ENCODE data around the gene B3GALT5. TPM values are rescaled to one million over a fixed set of nuclear protein-coding genes. Genes with fewer than 3 reads are reported as not detected.
"Not testable (repeated sequence)": the region's sequence is repeated elsewhere in the genome, so short reads cannot be mapped to it uniquely, and the experiment has no call there.

The B3GALT5 gene, protein sequence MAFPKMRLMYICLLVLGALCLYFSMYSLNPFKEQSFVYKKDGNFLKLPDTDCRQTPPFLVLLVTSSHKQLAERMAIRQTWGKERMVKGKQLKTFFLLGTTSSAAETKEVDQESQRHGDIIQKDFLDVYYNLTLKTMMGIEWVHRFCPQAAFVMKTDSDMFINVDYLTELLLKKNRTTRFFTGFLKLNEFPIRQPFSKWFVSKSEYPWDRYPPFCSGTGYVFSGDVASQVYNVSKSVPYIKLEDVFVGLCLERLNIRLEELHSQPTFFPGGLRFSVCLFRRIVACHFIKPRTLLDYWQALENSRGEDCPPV
- polyA plus RNA-seq (2013, experiment 1 of 2; ENCODE audit: insufficient read length) = 0.87 TPM
- 0.77 TPM for polyA plus RNA-seq (2013, experiment 2 of 2; ENCODE audit: insufficient read length)

DNA sequence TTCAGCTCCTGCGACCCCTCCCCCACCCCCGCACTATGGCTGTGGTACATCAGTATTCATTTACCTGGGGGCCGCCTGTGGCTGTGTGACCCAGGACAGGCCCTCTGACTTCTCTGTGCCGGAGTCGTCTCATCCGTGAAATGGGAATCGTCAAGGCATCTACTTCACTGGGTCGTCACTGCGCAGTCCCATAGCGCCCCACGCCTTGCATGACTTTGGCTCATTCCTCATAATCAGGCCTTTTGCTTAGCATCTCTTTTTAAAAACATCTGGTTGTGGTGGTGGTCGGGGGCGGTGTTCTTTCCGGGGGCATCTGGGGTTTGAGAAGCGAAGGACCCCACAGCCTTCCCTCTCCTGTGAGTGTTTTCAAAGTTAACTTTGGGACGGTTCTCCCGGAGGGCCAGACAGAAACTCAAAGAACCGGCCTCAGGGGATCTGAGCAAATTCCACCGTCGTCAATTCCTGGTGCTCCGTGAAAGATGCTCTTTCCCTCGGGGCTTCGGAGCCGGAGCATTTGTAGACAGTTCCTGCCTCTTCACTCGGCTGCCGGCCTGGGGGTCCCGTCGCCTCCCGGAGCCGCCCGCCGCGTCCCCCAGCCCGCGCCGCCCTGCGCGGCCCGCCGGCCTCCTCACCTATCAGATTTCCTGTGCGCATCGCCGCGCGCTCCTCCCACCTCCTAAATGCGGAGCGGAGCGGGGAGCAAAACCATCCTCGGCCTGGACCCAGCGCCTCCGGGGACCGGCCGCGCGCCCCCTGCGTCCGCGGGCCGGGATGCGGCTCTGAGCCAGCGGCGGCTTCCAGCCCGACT lies at the start of gene B3GALT5:
TSS of gene B3GALT5 (plus strand) at position 708 of the 808 bp plus-strand sequence. CDS start 47,620 bp downstream, outside the sequence.
- peak; percentile 65 for DNase-seq

DNA sequence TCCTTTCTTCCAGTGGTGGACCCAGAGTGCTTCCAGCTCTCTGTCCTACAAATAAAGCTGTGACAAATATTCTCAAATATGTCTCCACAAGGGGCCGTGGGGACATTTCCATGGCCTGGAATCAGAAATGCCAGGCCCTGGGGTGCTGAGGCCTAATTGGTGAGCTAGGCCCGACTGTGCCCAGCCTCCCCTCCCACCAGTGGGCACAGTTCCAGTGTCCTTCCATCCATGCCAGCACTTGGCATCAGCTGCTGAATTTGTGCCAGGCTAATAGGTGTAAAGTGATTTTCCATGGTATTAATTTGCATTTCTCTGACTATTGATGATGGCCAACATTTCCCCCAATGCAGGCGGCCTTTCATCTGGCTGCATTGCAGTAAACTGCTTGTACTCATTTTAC lies 48.5 kb upstream of the B3GALT5 start:
- no peak for DNase-seq

DNA sequence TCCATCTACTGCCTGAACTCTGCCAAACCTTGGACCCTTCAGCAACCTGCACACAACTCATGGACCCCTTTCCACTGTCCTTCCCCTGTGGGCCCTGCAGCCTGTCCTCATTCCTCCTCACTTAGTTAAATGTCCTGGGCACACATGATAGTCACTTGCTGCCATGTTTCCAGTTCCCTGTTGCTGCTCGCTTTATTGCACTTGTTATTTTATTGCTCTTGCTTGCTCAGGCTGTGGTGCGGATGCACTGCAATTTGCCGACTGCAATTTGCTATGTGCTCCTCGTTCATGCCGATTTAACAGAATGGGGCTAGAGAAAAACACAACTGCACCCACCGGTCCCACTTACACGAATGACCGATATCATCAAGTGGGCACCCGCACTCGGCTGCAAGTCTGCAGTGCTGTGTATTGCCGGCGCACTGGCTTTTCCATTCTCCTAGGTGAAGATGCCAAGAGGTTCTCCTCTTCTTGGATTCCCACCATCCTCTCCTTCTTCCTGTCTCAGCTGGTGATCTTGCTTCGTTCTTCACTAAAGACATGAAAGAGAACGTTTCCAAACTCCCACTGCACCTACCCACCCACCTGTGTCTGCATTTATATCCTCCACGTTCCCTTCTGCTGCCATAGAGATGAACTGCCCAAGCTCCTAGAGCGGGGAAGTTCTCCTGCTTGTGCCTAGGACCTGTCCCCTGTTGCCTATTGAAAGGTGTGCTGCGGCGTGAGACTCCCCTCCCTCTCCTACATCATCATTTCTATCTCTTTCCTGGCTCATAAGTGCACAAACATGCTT lies 45.4 kb upstream of the B3GALT5 start:
- DNase-seq = no peak

DNA sequence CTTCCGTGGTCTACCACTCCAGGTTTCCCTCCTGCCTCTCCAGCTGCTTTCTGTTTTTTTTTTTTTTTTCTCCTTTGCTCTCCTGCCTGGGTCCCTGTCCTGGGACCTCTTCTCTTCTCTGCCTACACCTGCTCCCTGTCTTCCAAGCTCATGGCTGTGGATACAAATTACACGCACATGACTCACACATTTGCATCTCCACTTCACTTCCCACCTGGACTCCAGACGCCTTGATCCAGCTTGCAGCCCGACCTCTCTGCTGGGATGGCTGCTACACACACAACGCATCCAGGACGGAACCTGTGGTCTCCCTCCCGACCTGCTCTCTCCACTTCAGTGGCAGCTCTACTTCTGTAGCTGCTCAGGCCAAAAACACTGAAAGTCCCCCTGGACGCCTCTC lies 44.4 kb upstream of the B3GALT5 start:
- DNase-seq = no peak

DNA sequence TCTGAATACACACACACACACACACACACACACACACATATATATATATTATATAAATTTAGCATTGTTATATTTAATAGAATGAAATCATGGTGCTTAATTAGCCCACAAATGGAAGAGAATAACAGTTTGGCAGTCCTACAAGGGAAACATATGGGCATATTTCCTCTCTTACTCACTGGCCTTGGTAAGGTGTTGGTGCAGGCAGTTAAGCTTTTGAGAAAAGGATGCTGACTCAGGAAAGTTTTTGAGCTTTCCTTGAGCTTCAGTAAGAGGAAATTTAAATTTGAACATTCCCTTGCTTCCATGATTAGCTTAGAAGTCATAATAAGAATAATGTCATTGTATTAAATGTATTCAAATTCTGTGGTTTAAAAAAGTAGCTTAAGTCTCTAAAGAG lies 37.0 kb upstream of the B3GALT5 start:
- DNase-seq = peak; percentile 58

DNA sequence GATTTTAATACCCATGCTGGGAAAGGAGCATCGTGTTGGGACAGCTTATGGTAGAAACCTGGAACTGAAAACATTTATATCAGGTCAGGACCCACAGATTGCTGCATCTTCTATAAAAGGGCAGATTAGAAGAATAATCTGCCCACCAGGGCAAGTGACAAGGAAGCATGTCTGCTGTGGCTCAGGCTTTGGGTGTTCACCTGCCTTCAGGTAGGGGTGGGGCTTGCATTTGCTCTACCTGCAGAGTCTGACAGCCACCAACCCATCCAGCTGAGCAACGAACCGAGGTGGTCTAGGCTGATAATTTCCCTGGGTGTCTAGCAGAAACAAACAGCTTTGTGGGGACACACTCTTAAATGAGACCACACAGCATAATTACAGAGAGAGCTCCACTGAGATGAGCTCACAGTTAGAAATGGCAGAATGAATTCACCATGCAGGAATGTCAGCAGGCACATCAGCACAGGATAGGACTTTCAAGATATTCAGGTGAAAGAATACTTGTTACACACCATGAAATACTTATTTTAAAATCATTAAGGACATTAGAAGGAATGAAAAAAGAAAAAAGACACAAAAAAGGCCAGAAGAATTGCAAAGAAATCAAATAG lies 36.1 kb upstream of the B3GALT5 start:
- no peak for DNase-seq

DNA sequence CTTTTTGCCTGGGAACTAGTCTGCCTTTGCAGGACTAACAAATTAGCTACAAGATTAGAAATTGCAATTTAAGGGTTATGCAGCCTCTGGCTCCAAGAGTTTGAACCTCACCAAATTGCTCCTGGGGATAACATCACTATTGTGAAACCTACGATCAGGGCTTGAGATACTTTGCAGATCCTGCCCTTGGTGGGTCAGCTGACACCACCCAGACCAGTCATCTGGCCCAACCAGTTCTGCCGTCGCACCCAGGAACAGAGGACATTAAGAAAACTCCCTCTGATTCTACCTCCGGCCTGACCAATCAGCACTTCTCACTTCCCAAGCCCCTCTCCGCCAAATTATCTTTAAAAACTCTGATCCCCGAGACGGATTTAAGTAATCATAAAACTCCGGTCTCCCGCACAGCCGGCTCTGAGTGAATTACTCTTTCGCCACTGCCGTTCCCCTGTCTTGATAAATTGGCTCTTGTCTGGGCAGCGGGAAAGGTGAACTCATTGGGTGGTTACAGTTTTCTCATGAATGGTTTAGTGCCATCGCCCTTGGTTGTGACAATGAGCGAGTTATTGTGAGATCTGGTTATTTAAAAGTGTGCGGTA lies 32.9 kb upstream of the B3GALT5 start:
- no peak for DNase-seq

DNA sequence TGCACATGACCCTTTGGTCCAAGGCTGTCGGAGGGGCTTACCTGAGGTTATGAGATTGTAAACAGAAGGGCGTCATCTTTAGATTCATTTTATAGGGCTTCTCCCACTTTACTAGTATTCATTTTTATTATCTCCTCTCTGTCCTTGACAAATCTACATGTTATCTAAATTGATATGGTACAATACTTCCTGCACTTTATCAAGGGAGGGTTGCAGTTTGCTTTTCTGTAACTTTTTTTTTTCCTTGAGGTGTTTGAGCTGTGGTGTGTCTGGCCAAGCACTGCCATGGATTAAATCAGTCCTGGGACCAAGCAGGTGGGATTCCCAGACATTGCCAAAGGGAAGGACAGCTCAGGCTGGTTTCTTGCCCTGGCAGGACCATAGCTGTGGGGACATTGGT lies 32.0 kb upstream of the B3GALT5 start:
- DNase-seq = no peak

DNA sequence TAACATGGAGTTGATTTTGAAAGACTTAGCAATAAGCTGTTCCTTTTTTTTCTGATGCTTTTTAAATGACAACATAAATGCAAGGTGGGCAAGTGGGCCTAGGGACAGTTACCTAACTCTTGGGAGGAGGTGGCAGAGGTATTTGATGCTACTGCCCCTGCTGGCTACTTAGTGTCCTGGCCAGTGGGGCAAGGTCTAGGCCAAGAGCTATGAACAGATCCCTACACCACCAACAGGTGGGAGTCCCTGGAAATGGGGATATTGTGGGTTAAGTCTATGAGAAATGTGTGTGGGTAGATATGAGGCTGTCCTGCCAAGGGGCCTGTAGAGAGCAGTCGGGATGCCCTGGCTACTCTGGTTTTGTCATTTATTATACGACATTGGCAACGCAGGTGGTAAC lies 31.3 kb upstream of the B3GALT5 start:
- no peak for DNase-seq

DNA sequence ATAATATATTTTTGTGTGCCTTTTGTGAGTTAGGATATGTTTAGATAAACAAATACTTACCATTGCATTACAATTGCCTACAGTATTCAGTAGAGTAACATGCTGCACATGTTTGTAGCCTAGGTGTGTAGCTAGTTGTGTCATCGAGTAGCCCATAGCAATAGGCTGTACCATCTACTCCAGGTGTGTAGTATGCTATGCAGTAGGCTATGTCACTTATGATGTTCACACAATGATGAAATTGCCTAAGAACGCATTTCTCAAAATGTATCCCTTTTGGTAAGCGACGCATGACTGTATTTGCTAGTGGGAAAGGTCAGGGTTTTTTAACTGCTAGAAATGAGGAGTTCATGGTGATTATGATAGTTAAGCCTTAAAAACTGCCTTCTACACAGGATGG lies 30.0 kb upstream of the B3GALT5 start:
- DNase-seq = no peak

DNA sequence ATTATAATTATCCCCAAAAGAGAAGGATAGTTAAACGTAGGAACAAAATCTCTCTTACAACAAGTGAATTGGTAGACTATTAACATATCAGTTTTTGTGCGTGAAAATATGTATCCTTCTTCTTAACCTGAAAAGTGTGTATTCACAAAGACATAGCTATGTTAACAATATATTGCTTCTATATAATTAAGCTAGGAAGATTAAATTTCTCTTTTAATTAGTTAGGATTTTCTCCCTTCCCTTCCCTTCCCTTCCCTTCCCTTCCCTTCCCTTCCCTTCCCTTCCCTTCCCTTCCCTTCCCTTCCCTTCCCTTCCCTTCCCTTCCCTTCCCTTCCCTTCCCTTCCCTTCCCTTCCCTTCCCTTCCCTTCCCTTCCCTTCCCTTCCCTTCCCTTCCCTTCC lies 29.2 kb upstream of the B3GALT5 start:
- DNase-seq = not testable (repeated sequence)

DNA sequence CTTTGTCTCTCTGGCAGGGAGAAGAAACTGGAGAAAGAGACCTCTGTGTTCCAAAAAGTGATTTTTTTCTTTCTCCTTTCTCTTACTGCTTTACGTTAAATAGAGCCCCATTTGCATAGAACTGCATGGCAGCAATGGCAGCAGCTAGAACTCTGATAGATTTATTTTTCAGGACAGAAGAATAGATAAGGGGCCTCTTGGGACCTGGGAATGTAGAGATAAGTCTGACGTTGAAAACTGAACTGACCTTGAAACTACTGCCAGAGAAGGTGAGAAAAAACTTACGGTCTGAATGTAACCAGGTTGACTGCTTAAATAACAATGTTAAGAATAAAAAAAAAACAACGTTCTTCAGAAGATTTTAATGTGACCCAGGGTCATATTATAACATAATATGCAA lies 25.4 kb upstream of the B3GALT5 start:
- no peak for DNase-seq

DNA sequence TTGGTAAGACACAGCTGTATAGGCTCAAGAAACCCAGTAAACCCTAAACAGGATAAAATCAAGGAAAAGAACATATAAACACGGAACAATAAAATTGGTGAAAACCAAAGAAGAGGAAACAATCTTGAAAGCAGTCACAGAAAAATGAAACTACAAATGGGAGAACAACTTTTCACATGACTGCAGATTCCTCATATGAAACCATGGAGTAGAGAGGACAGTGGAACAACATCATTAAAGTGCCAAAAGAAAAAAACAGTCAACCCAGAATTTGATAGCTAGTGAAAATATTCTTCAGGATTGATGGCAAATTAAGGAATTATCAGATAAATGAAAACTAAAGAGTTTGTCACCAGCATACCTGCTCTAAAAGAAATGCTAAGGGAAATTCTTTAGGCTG lies 23.9 kb upstream of the B3GALT5 start:
- no peak for DNase-seq

DNA sequence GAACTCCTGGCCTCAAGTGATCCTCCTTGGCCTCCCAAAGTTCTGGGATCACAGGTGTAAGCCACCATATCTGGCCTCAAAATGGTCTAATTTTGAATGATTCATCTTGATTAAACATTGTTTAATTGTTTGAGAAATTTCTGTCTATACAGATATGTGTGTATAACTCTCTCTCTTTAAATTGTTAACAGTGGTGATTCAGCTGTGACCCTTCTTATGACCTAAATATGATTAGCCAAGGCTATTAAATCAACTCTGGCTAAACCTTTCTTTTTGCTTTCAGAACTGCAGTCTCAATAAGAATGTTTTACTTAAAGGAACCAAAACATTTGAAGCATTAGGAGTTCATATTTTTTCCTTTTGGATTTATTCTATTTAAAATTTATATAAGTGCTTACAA lies 19.2 kb upstream of the B3GALT5 start:
- no peak for DNase-seq

DNA sequence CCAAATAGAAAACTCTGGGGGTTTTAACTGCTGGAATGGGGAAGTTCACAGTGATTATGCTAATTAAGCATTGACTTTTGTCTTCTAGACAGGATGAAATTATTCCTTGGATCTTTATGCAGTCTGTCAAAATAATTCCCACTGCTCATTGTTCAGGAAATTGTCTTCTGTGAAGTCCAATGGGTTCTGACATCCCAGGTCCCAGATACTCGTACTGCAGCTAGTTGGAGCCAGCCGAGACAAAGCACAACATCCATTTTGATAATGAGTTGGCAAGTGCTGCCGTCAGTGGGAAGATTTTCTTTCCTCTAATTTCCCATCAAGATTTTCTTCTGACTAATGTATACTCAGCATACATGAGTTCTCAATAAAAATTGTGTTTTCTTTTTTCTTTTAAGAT lies 17.3 kb upstream of the B3GALT5 start:
- no peak for DNase-seq

DNA sequence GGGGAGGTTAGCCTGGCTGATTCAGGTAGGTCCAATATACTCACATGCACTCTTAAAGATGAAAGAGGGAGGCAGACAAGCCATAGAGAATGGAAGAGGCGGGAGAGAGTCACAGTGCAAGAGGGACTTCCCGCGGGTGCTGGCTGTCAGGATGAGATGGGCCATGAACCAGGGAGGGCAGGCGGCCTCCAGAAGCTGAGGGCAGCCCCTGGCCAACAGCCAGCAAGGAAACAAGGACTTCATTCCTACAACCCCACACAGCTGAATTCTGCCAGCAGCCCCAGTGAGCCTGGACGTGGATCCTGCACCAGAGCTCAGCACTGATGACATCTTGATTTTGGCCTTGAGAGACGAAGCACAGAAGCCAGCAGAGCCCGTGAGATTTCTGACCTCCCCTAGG lies 15.1 kb upstream of the B3GALT5 start:
- no peak for DNase-seq

DNA sequence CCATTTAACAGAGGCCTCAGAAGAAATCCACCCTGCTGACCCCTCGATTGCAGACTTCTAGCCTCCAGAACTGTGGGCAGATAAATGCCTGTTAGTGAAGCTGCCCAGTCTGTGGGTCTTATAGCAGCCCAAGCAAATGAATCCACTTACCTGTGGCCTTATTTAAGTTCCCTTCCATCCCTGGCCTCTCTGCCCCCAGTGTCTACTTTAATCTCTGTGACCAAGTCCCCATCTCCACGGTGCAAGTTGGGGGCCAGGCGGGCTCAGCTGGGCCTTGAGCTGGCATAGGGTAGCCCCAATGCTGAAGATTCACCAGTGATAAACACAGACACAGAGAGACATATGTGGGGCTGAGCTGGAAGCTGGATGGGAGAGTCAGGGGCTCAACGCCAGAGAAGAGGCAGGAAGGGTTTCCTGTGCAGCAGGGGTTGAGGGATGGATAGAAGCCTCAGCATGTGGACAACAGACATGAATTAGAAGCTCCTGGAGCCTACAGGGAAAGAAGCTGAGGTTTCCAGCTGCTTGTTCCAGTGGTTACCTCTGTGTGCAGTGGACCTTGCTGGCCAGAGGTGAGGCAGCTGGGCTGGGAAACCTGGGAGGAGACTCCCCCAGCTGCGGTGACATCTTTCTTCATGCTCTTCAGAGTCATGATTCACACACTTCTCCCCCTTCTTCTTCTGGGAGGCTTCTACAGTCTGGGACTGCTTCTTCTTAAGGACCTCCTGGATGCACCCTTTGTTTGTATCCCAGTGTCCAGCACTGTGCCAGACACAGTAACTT lies 13.4 kb upstream of the B3GALT5 start:
- DNase-seq = no peak

DNA sequence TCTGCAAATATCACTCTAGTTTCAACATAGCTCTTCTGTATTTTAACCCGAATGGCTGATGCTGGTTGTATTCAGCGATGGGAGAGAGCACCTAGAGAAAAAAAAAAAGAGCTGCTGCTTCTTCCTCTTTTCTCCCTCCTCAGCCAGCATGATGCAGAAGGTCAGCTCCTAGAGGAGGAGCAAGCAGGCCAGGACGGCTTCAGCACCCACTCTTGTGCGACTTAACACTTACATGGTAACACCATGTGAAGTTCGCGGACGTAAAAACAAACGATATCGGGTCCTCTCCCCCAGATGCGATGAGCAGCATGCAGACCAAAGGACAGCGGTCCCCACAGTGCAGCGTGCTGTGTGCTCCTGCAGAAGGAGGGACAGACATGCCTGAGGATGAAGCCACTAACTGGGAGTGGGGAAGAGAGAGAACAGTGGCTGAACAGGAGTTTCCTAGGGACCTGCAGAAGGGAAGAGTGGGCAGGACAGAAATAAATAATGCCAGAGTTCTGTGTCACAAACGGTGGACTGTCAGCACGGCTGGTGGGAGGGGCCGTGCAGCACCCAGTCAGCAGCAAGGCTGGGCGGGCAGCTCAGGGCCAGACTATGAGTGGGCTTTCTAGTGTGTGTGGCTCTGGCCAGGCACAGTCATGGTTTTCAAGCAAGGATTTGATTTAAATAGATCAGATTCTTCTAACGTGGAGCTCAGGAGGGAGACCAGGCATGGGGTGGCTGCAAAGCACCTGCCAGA lies 11.4 kb upstream of the B3GALT5 start:
- DNase-seq = peak; percentile 10

DNA sequence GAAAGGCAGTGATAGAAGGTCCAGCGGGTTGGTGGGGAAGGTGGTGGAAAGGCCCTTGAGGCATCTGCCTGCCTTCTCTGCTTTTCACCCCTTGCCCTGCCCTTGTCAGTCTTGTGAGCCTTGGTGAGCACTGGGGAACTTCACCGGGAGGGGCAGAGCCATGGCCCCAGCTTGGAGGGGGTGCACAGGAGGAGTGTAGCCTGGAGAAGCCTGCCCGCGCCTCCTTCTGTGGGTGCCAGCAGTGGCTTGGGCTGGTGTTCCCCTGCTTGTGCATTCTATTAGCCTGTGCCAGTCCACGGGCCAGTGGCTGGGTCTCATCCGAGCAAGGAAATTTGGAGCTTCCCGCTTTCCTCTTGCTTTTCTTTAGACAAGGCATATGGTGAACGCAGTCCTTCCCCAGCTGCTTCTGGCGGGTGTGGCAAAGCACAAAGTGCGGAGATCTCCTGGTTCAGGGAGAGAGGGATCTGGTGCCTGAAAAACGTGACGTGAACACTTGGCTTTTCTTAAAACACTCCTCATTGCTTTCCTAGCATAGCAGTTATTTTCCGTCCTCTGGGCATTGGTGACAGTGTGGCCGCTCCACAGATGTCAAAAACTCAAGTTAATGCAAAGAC lies 10.6 kb upstream of the B3GALT5 start:
- no peak for DNase-seq

DNA sequence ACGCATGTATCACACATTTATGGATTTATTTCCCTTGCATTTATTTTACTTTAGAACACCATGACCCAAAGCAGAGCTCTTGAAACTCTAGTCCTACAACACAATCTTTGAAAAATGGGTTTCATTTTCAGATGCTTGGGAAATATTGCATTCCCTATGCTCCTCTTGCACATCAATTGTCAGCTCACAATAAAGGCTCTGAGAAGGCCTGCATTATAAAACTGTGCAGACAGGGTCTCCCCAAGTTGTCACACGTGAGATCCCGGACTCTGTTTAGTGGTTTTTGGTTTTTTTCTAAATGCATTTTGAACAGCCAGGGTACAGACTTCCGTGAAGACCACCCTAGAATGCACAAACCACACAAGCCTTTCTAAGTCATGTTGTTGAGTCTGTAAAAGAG lies 9.9 kb upstream of the B3GALT5 start:
- DNase-seq = no peak

All from fibroblast of skin of abdomen (primary cell).